Keratinocyte (primary cell): ENCODE measurements around the gene ZBTB3. TPM values are rescaled to one million over a fixed set of nuclear protein-coding genes. Genes with fewer than 3 reads are reported as not detected.

ENCODE experiments used
- DNase-seq: peaks from one replicate; pipeline ENCODE4 v3.0.0-alpha.2; 2011; ENCODE audit warnings: low read depth, missing footprints, low spot score
- FAIRE-seq: peaks from 2 replicates; lab custom pipeline; 2011; peaks lifted over from hg19 to GRCh38; lab: Jason Lieb, UNC
- H2AFZ ChIP-seq: 2 replicates; pipeline ENCODE4 v1.6.0; 2012; ENCODE audit warnings: low read length, control low read depth, inconsistent platforms; ENCODE audit not compliant: control insufficient read depth
- H3K27ac ChIP-seq: 2 replicates; pipeline ENCODE4 v1.5.1; 2011; ENCODE audit warnings: low read length; ENCODE audit not compliant: control insufficient read depth, insufficient read depth
- H3K27me3 ChIP-seq: 3 replicates; pipeline ENCODE4 v1.6.0; 2011; ENCODE audit warnings: low read length; ENCODE audit not compliant: control insufficient read depth, insufficient read depth; ENCODE audit errors: extremely low read depth
- H3K36me3 ChIP-seq, 2 experiments: 2 replicates in 1 of 2; 3 replicates in 1 of 2; pipeline ENCODE4 v1.5.1; 2011; ENCODE audit warnings: low read length in 2 of 2, mild to moderate bottlenecking in 1 of 2; ENCODE audit not compliant: control insufficient read depth in 2 of 2, insufficient read depth in 2 of 2; ENCODE audit errors: extremely low read depth in 1 of 2
- H3K4me1 ChIP-seq: 3 replicates; pipeline ENCODE4 v1.5.1; 2011; ENCODE audit warnings: low read length; ENCODE audit not compliant: control insufficient read depth, insufficient read depth; ENCODE audit errors: extremely low read depth
- H3K4me2 ChIP-seq: 3 replicates; pipeline ENCODE4 v1.6.0; 2011; ENCODE audit warnings: low read depth, low read length; ENCODE audit not compliant: control insufficient read depth, insufficient read depth; ENCODE audit errors: extremely low read depth
- H3K4me3 ChIP-seq, 3 experiments: fragments of 200-600 bp in 1 of 3; sonication (generic) in 1 of 3; 2 replicates in 2 of 3; 3 replicates in 1 of 3; pipeline ENCODE4 v1.5.1; 2011 to 2016; ENCODE audit warnings: low read length in 3 of 3, mild to moderate bottlenecking in 3 of 3, control low read depth in 2 of 3, inconsistent platforms in 1 of 3, low read depth in 1 of 3, mixed read lengths in 1 of 3, mixed run types in 1 of 3, moderate library complexity in 1 of 3; ENCODE audit not compliant: control insufficient read depth in 2 of 3, insufficient read depth in 2 of 3; ENCODE audit errors: extremely low read depth in 1 of 3
- H3K79me2 ChIP-seq: 2 replicates; pipeline ENCODE4 v1.6.0; 2012; ENCODE audit warnings: low read length; ENCODE audit not compliant: control insufficient read depth, insufficient read depth
- H3K9ac ChIP-seq: 3 replicates; pipeline ENCODE4 v1.6.0; 2011; ENCODE audit warnings: low read length; ENCODE audit not compliant: control insufficient read depth, insufficient read depth; ENCODE audit errors: extremely low read depth
- H3K9me1 ChIP-seq: 3 replicates; pipeline ENCODE4 v1.6.0; 2011; ENCODE audit warnings: low read length; ENCODE audit not compliant: control insufficient read depth, insufficient read depth; ENCODE audit errors: extremely low read depth
- H3K9me3 ChIP-seq: 2 replicates; pipeline ENCODE4 v1.5.1; 2012; ENCODE audit warnings: low read depth, low read length; ENCODE audit not compliant: control insufficient read depth
- H4K20me1 ChIP-seq: 3 replicates; pipeline ENCODE4 v1.6.0; 2011; ENCODE audit warnings: low read length; ENCODE audit not compliant: control insufficient read depth, insufficient read depth; ENCODE audit errors: extremely low read depth
- EZH2 ChIP-seq: IDR thresholded peaks from one replicate; pipeline ENCODE4 v1.6.1; 2012; ENCODE audit warnings: inconsistent platforms, mild to moderate bottlenecking, low read length, moderate library complexity
- dilution Hi-C: fragments of 300-500 bp; cut with MboI; formaldehyde crosslinking; loops from one replicate; pipeline ENCODE4 v1.7.0; 2020; ENCODE audit warnings: low sequenced_read_pairs; ENCODE audit not compliant: extremely low pct_ligation_motif_present
- polyA plus RNA-seq, 5 experiments: library from polyadenylated mRNA; depleted of rRNA in 3 of 5; stranded (reverse) in 3 of 5; stranded (forward) in 1 of 5; unstranded in 1 of 5; fragments of >200 nt; gene quantifications; 1 replicate in 1 of 5; 2 replicates in 3 of 5; 3 replicates in 1 of 5; pipeline versions ENCODE4 v1.2.1 to v1.2.3, GENCODE V29; 2011 to 2012; ENCODE audit warnings: missing spikeins in 2 of 5, low read depth in 1 of 5, low replicate concordance in 1 of 5
- TF ChIP-seq, protein P1 (sequence below), 3 experiments: IDR thresholded peaks in 1 of 3; conservative IDR thresholded peaks in 1 of 3; optimal IDR thresholded peaks in 1 of 3; 2 replicates in 2 of 3; 3 replicates in 1 of 3; pipeline versions ENCODE3 to v1.5.1; 2011; ENCODE audit warnings: low read length in 3 of 3, mild to moderate bottlenecking in 3 of 3, moderate library complexity in 2 of 3, control low read depth in 1 of 3, inconsistent platforms in 1 of 3; ENCODE audit not compliant: insufficient read depth in 2 of 3; ENCODE audit errors: extremely low read depth in 1 of 3

The ZBTB3 gene
- polyA plus RNA-seq, 1 donor (not counting 4 experiments of a cell fraction or from before 2014, with no cell fraction given): 3.4 TPM

DNA sequence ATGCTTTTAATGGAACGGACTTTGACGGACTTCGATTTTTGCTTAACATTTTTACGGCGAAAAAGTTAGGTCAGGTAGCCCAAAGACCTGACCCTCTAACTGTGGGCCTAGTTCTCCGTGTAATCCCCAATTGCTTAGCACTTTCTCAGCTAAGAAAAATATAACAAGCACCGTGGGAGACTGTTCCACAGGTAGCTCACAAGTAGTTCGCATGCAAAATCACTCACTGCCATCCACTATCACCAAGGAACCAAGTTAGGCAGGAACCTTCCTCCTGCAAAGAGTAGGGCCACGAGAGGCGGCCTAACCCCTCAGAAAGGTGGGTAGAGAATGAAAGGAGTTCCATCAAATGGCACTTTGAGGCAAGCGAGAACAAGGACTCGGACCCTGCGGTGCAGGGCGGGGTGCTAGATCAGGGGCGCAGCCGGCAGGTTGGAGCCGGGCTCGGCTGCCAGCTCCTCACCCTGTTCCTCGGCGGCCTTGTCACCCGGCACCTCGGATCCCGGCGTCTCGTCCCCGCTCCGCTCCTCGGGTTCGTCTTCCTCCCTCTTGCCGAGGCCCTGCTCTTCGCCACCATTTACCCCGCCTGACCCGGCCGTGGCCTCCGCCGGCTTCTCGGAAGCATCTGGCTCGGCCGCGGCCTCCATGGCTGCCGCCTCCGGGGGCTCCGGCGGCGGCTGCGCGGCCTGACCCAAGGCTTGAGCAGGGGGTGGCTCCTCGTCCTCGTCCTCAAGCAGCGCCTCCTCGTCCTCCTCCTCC is 27.6 kb downstream of the ZBTB3 start:
- FAIRE-seq (no peak), DNase-seq (no peak)
- H3K4me2 ChIP-seq: peak overlapping the region; percentile 98
- peaks cover 78% of the 10 kb centered on the region for H3K79me2 ChIP-seq
- peak overlapping the region; percentile 94 for H3K9ac ChIP-seq
- H3K4me1 ChIP-seq: peaks cover 26% of the 10 kb centered on the region
- H3K36me3 ChIP-seq: peaks cover 20 to 31% of the 10 kb centered on the region in 2 experiments
- dilution Hi-C loops: no loop called here
- no peak for TF ChIP-seq EZH2
- TF ChIP-seq, protein P1, sequence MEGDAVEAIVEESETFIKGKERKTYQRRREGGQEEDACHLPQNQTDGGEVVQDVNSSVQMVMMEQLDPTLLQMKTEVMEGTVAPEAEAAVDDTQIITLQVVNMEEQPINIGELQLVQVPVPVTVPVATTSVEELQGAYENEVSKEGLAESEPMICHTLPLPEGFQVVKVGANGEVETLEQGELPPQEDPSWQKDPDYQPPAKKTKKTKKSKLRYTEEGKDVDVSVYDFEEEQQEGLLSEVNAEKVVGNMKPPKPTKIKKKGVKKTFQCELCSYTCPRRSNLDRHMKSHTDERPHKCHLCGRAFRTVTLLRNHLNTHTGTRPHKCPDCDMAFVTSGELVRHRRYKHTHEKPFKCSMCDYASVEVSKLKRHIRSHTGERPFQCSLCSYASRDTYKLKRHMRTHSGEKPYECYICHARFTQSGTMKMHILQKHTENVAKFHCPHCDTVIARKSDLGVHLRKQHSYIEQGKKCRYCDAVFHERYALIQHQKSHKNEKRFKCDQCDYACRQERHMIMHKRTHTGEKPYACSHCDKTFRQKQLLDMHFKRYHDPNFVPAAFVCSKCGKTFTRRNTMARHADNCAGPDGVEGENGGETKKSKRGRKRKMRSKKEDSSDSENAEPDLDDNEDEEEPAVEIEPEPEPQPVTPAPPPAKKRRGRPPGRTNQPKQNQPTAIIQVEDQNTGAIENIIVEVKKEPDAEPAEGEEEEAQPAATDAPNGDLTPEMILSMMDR (optimal IDR thresholded peaks at IDR 0.05 in 1 of 3, IDR thresholded peaks at IDR 0.05 in 1 of 3, conservative IDR thresholded peaks at IDR 0.05 in 1 of 3; ENCODE audit: extremely low read depth in 1 of 3, insufficient read depth in 2 of 3, low read length in 3 of 3): no peak
- peak overlapping the region; percentile 87 for H3K27ac ChIP-seq
- H4K20me1 ChIP-seq: peaks cover 4% of the 10 kb centered on the region
- no peaks in the 10 kb centered on the region for H3K27me3 ChIP-seq
- no peaks in the 10 kb centered on the region for H3K9me1 ChIP-seq
- H3K4me3 ChIP-seq: peak overlapping the region; percentile 69 to 99 (median 80)
- H3K9me3 ChIP-seq: no peaks in the 10 kb centered on the region
- H2AFZ ChIP-seq: no peak overlapping the region

DNA sequence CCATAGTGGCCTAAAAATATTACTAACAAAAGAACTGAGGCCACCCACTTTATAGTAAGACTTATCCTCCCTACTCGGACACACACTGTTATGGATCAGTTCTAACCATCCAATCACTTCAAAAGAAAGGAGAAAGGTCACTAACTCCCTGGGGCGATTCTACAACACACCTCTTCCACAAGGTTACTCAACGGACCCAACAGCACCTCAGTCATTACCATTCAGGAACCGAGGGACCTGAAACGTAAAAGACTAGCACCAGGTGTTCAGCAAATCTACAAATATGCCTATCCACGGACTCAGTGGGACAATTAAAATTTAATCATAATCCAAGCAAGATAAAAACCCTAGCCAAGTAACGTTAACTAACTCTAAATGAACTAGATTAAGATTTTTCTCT is 28.3 kb downstream of the ZBTB3 start:
- no peak overlapping the region for H2AFZ ChIP-seq
- H3K4me2 ChIP-seq: peak overlapping the region; percentile 98
- no peak for TF ChIP-seq EZH2
- TF ChIP-seq, protein P1 (optimal IDR thresholded peaks at IDR 0.05 in 1 of 3, IDR thresholded peaks at IDR 0.05 in 1 of 3, conservative IDR thresholded peaks at IDR 0.05 in 1 of 3; ENCODE audit: extremely low read depth in 1 of 3, insufficient read depth in 2 of 3, low read length in 3 of 3): no peak
- H3K9me3 ChIP-seq: no peaks in the 10 kb centered on the region
- peak overlapping the region; percentile 94 for H3K9ac ChIP-seq
- H3K4me3 ChIP-seq: peak overlapping the region; percentile 69 to 99 (median 80)
- no peaks in the 10 kb centered on the region for H3K27me3 ChIP-seq
- no peaks in the 10 kb centered on the region for H3K9me1 ChIP-seq
- H3K36me3 ChIP-seq: peaks cover 21 to 30% of the 10 kb centered on the region in 2 experiments
- peaks cover 22% of the 10 kb centered on the region for H3K4me1 ChIP-seq
- H3K79me2 ChIP-seq: peaks cover 76% of the 10 kb centered on the region
- FAIRE-seq (no peak), DNase-seq (no peak)
- dilution Hi-C loops: no loop called here
- peak overlapping the region; percentile 87 for H3K27ac ChIP-seq
- peaks cover 4% of the 10 kb centered on the region for H4K20me1 ChIP-seq
